Measurements from ENCODE around the gene SPNS3.

- TF ChIP-seq, protein P1, sequence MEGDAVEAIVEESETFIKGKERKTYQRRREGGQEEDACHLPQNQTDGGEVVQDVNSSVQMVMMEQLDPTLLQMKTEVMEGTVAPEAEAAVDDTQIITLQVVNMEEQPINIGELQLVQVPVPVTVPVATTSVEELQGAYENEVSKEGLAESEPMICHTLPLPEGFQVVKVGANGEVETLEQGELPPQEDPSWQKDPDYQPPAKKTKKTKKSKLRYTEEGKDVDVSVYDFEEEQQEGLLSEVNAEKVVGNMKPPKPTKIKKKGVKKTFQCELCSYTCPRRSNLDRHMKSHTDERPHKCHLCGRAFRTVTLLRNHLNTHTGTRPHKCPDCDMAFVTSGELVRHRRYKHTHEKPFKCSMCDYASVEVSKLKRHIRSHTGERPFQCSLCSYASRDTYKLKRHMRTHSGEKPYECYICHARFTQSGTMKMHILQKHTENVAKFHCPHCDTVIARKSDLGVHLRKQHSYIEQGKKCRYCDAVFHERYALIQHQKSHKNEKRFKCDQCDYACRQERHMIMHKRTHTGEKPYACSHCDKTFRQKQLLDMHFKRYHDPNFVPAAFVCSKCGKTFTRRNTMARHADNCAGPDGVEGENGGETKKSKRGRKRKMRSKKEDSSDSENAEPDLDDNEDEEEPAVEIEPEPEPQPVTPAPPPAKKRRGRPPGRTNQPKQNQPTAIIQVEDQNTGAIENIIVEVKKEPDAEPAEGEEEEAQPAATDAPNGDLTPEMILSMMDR (conservative IDR thresholded peaks at IDR 0.05; ENCODE audit: low read depth, low read length) = no peak
- TF ChIP-seq USF2 (IDR thresholded peaks at IDR 0.05; ENCODE audit: low read depth, low read length) = no peak
- no peak for TF ChIP-seq MAZ (IDR thresholded peaks at IDR 0.05; ENCODE audit: borderline replicate concordance, low read depth, low read length)
- no peak for TF ChIP-seq POLR2A (IDR thresholded peaks at IDR 0.05; ENCODE audit: low read depth, low read length)
- TF ChIP-seq RCOR1 (IDR thresholded peaks at IDR 0.05; ENCODE audit: insufficient replicate concordance, low read length) = no peak
These were observed 49.5 kb downstream of the SPNS3 start for GRCh38 chr17:4483012-4483840.

Data from IMR-90 (cell line).